ENCODE results near the gene PRPF4. TPM values are rescaled to one million over a fixed set of nuclear protein-coding genes. Genes with fewer than 3 reads are reported as not detected.

PRPF4 gene
- total RNA-seq, 1 experiment from 2014 or later, result 38.6 TPM

Other genes with a start within 250 kb of the PRPF4 start
- not detected in 2 replicates for gene ZFP37, start 218.9 kb upstream of the PRPF4 start, total RNA-seq (2022)
- 4.7 and 5.1 TPM in 2 replicates for gene SLC31A2, start 124.7 kb upstream of the PRPF4 start, total RNA-seq (2022)
- gene FKBP15, start 54.4 kb upstream of the PRPF4 start, total RNA-seq (2022), result 20.1 TPM in 2 replicates
- 57.8 and 64.9 TPM in 2 replicates for gene SLC31A1, start 54.1 kb upstream of the PRPF4 start, total RNA-seq (2022)
- gene CDC26, start 86 bp upstream of the PRPF4 start, total RNA-seq (2022), result 27.3 and 29.3 TPM in 2 replicates
- gene RNF183, start 27.7 kb downstream of the PRPF4 start, total RNA-seq (2022), result 1.5 and 3.3 TPM in 2 replicates
- 1.9 and 2.3 TPM in 2 replicates for gene WDR31, start 64.6 kb downstream of the PRPF4 start, total RNA-seq (2022)
- gene BSPRY, start 73.9 kb downstream of the PRPF4 start, total RNA-seq (2022), result 14.5 and 14.7 TPM in 2 replicates
- 60.9 and 64.9 TPM in 2 replicates for gene HDHD3, start 101.3 kb downstream of the PRPF4 start, total RNA-seq (2022)
- gene ALAD, start 125.6 kb downstream of the PRPF4 start, total RNA-seq (2022), result 43.6 and 48.8 TPM in 2 replicates
- gene POLE3, start 135.0 kb downstream of the PRPF4 start, total RNA-seq (2022), result 48.8 and 57.2 TPM in 2 replicates
- gene C9orf43, start 135.1 kb downstream of the PRPF4 start, total RNA-seq (2022), result 1.1 and 1.9 TPM in 2 replicates
- 70.8 and 71.1 TPM in 2 replicates for gene RGS3, start 188.1 kb downstream of the PRPF4 start, total RNA-seq (2022)

All from Caco-2 (cell line).